WERI-Rb-1 (cell line): ENCODE data around the gene SMIM41.

ENCODE experiments used
- DNase-seq: peaks from one replicate; pipeline ENCODE4 v3.0.0-alpha.2; 2020
- H3K27ac ChIP-seq: fragments of 250-450 bp; sonication (Bioruptor Pico); 2 replicates; pipeline ENCODE4 v1.5.1; 2020; ENCODE audit warnings: mild to moderate bottlenecking, moderate library complexity
- H3K27me3 ChIP-seq: fragments of 250-450 bp; sonication (Bioruptor Pico); 2 replicates; pipeline ENCODE4 v1.5.1; 2021; ENCODE audit warnings: mild to moderate bottlenecking, low read depth, moderate library complexity; ENCODE audit not compliant: insufficient read depth, severe bottlenecking
- H3K36me3 ChIP-seq: fragments of 250-450 bp; sonication (Bioruptor Pico); 2 replicates; pipeline ENCODE4 v1.5.1; 2020; ENCODE audit warnings: mild to moderate bottlenecking, moderate library complexity
- H3K4me3 ChIP-seq: 2 replicates; pipeline ENCODE4 v1.5.1; 2011; ENCODE audit warnings: low read depth, mild to moderate bottlenecking, control low read depth, low read length
- H3K9me3 ChIP-seq: fragments of 250-450 bp; sonication (Bioruptor Pico); 2 replicates; pipeline ENCODE4 v1.5.1; 2021; ENCODE audit warnings: mild to moderate bottlenecking, moderate library complexity; ENCODE audit not compliant: severe bottlenecking
- TF ChIP-seq, protein P1 (sequence below): IDR thresholded peaks from 2 replicates; pipeline ENCODE4 v1.5.1; 2011; ENCODE audit warnings: low read depth, mild to moderate bottlenecking, control low read depth, inconsistent platforms, low read length

Gene SMIM41

DNA sequence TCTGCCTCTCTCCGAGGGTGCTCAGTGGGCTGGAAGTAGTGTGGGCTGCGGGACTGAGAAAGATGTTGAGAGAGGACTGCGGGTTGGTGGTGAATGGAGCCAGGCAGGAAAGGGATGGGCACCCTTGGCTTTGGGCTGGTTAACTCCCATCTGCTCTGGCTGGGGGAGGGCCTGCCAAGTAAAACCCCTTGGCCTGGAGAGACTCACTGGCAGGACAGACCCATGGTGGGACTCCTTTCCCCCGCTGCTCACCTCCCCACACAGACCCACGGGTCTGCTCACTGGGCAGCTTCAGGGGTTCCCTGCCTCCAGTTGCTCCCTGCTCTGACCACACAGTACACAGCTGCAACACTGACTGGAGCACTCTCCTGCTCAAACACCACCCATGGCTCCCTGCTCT, 58.2 kb downstream of the SMIM41 start:
- TF ChIP-seq, protein P1, sequence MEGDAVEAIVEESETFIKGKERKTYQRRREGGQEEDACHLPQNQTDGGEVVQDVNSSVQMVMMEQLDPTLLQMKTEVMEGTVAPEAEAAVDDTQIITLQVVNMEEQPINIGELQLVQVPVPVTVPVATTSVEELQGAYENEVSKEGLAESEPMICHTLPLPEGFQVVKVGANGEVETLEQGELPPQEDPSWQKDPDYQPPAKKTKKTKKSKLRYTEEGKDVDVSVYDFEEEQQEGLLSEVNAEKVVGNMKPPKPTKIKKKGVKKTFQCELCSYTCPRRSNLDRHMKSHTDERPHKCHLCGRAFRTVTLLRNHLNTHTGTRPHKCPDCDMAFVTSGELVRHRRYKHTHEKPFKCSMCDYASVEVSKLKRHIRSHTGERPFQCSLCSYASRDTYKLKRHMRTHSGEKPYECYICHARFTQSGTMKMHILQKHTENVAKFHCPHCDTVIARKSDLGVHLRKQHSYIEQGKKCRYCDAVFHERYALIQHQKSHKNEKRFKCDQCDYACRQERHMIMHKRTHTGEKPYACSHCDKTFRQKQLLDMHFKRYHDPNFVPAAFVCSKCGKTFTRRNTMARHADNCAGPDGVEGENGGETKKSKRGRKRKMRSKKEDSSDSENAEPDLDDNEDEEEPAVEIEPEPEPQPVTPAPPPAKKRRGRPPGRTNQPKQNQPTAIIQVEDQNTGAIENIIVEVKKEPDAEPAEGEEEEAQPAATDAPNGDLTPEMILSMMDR: no peak
- Histone ChIP-seq H3K27me3 (no peaks in the 10 kb centered on the region), H3K4me3 (no peak overlapping the region), H3K27ac (no peak overlapping the region), H3K9me3 (no peaks in the 10 kb centered on the region), H3K36me3 (no peaks in the 10 kb centered on the region)
- no peak for DNase-seq

DNA sequence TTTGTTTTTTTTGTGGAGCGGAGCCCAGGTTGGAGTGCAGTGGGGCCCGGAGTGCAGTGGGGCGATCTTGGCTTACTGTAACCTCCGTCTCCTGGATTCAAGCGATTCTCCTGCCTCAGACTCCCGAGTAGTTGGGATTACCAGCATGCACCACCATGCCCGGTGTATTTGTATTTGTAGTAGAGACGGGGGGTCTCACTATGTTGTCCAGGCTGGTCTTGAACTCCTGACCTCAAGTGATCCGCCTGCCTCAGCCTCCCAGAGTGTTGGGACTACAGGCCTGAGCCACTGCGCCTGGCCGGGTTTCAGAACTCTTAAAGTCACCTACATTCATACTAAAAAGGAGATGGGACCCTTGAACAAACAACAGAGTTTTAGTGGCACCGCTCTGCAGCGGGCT, 59.6 kb downstream of the SMIM41 start:
- H3K4me3 ChIP-seq: no peak overlapping the region
- TF ChIP-seq, protein P1: no peak
- H3K9me3 ChIP-seq: no peaks in the 10 kb centered on the region
- no peak overlapping the region for H3K27ac ChIP-seq
- H3K36me3 ChIP-seq: no peaks in the 10 kb centered on the region
- H3K27me3 ChIP-seq: no peaks in the 10 kb centered on the region
- DNase-seq: no peak

DNA sequence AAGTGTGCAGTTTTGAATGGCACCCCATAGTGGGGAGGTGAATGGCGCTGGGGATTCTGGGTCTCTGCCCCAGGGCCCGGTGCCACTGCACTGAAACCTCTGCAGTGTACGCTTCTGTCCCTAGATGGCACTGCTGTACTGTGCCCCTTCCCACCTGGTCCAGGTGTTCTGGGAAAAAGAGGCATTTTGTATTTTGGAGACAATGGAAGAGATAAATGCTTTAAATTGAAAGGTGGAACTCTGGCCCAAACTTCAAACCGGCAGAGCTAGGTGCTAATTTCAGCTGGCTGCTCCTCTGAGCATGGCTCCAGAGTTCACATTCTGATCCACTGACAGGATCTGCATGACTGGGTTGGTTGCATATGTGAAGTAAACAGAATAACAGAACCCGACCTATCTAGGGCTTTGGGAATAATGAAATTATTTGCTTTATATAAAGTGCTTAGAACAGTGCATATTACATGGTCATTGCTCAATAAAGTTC, 60.1 kb downstream of the SMIM41 start:
- H3K27ac ChIP-seq: no peak overlapping the region
- no peaks in the 10 kb centered on the region for H3K36me3 ChIP-seq
- no peaks in the 10 kb centered on the region for H3K27me3 ChIP-seq
- TF ChIP-seq, protein P1: peak; percentile 88
- H3K9me3 ChIP-seq: no peaks in the 10 kb centered on the region
- peak; percentile 58 for DNase-seq
- no peak overlapping the region for H3K4me3 ChIP-seq

DNA sequence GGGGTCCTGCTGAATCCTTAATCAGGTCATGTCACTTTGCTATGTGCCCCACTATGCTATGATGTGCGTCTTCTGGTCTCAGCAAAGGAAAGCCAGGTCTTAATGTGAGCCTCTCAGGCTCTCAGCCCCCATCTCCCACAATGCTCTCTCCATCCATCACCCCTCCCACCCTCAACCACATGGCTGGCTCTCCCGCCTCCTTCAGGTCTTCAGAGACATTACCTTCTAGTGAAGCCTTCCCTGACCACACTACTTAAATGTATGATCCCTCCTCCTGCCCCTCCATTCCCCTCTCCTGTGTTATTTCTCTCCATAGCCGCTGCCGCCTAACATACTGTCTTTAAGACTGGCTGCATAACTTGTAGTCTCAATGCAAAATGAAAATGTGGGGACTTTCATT, 61.8 kb downstream of the SMIM41 start:
- H3K4me3 ChIP-seq: no peak overlapping the region
- H3K27me3 ChIP-seq: no peaks in the 10 kb centered on the region
- DNase-seq: peak; percentile 54
- TF ChIP-seq, protein P1: peak; percentile 39; the same call in 1 of the 2 replicates
- no peaks in the 10 kb centered on the region for H3K9me3 ChIP-seq
- H3K36me3 ChIP-seq: no peaks in the 10 kb centered on the region
- no peak overlapping the region for H3K27ac ChIP-seq

DNA sequence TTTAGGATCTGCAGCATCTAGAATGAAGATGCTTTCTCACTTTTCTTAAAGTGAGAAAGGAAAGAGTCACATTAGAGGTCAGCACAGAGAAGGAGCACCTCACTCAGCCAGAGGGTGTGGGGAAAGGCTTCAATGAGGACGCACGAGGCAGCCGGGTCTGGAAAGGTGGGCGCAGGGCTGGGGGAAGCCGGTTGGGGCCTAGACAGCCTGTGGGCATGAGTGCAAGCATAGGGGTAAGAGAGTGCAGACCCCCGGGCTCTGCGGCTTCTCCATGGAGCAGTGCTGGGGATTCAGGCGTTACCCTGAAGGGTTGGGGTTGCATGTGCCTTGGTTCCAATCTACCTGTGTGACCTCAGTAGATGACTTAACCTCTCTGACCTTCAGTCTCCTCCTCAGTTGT, 62.4 kb downstream of the SMIM41 start:
- no peak overlapping the region for H3K27ac ChIP-seq
- TF ChIP-seq, protein P1: no peak
- H3K4me3 ChIP-seq: no peak overlapping the region
- no peak for DNase-seq
- H3K36me3 ChIP-seq: no peaks in the 10 kb centered on the region
- H3K9me3 ChIP-seq: no peaks in the 10 kb centered on the region
- H3K27me3 ChIP-seq: no peaks in the 10 kb centered on the region

DNA sequence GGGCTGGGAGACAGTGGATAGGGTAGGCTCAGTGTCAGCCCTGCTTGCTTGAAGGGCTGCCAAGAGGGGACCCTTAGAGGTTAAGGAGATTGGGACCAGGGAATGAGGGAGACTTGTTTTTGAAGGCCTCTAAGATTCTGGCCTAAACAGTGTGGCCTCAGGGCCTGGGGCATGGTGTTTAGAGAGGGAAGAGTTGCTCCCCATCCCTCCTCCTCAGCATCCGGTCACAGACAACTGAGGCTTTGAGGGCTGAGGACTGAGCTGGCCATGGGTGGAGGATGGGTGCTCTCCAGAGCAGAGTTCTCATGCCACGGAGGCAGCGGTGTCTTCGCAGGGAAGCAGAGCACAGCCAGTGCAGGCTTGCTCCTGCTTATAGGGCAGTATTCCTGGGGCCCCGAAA, 62.9 kb downstream of the SMIM41 start:
- TF ChIP-seq, protein P1: no peak
- Histone ChIP-seq H3K27ac (no peak overlapping the region), H3K27me3 (no peaks in the 10 kb centered on the region), H3K9me3 (no peaks in the 10 kb centered on the region), H3K36me3 (no peaks in the 10 kb centered on the region), H3K4me3 (no peak overlapping the region)
- no peak for DNase-seq
